ENCODE results near the gene AKR1B1. TPM values are rescaled to one million over a fixed set of nuclear protein-coding genes. Genes with fewer than 3 reads are reported as not detected.

Gene AKR1B1
- total RNA-seq, 1 experiment from 2014 or later, result 166 TPM

DNA sequence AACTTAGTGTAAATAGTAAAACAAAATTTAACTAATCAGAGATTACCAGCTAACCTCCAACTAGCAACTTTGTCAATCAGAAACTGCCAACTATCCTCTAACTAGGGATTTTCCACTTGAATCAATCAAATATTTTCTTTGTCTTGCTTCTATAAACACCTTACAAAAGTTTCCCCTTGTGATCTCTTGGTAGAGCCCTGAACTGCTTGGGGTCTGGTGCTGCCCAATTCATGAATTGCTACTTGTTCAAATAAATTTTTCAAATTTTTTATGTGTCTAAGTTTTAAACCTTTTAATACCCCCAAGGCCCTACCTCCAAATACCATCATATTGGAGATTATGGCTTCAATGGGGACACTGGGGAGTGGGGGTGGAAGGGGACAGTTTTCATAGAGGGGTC is 24.0 kb upstream of the AKR1B1 start:
- peaks cover 4 to 5% of the 10 kb centered on the region in 2 experiments; a peak in 3 of 5 replicates for H3K9me3 Mint-ChIP-seq
- no peak overlapping the region for H4K5ac ChIP-seq (ENCODE audit: insufficient read length, low read depth, low read length)

More for the DNA sequence above, 24.0 kb upstream of the AKR1B1 start:
- H2BK20ac ChIP-seq (ENCODE audit: low read depth, low read length, poor library complexity, severe bottlenecking), result no peak overlapping the region
- no peaks in the 10 kb centered on the region for H4K20me1 ChIP-seq (ENCODE audit: control insufficient read depth, insufficient read depth, insufficient read length)
- Mint-ChIP-seq H3K4me3 (no peak overlapping the region), H3K27me3 (ENCODE audit: low read depth) (no peaks in the 10 kb centered on the region; the same call in 1 of the 2 replicates), H3K27ac (no peak overlapping the region), H3K36me3 (ENCODE audit: insufficient read depth in 1 of 3, low read depth in 3 of 3) (no peaks in the 10 kb centered on the region; a peak in 1 of 7 replicates), H3K4me1 (peaks cover 8 to 16% of the 10 kb centered on the region in 2 experiments)
- DNase-seq, result no peak
- H2BK120ac ChIP-seq (ENCODE audit: low read depth, low read length, poor library complexity, severe bottlenecking), result no peak overlapping the region
- no peak overlapping the region for H2BK12ac ChIP-seq (ENCODE audit: insufficient read length, low read depth, low read length)
- no peak overlapping the region for H3K23ac ChIP-seq (ENCODE audit: insufficient read length, low read depth, low read length)
- no peak overlapping the region for H3K27ac ChIP-seq (ENCODE audit: insufficient read length, low read depth, low read length)
- no peak overlapping the region for H2AK5ac ChIP-seq (ENCODE audit: insufficient read length, low read length)
- no peak overlapping the region for H3K18ac ChIP-seq (ENCODE audit: insufficient read length, low read depth, low read length)
- no peak overlapping the region for H4K91ac ChIP-seq (ENCODE audit: insufficient read length, low read depth, low read length)
- H3K27me3 ChIP-seq (ENCODE audit: insufficient read depth, low read length), result no peaks in the 10 kb centered on the region
- H2BK15ac ChIP-seq (ENCODE audit: low read depth, low read length), result no peak overlapping the region
- no peaks in the 10 kb centered on the region for H3K9me3 ChIP-seq (ENCODE audit: control insufficient read depth, low read depth, low read length)
- H3K56ac ChIP-seq (ENCODE audit: insufficient read length, low read depth, low read length), result no peak overlapping the region
- H3K4ac ChIP-seq (ENCODE audit: low read depth, low read length), result no peak overlapping the region
- no peak overlapping the region for H3K9ac ChIP-seq (ENCODE audit: extremely low read depth, insufficient read length, low read length)
- H3K4me2 ChIP-seq (ENCODE audit: insufficient read depth, insufficient read length, low read length), result no peak overlapping the region
- no peaks in the 10 kb centered on the region for H3K23me2 ChIP-seq (ENCODE audit: insufficient read length, low read depth, low read length, poor library complexity, severe bottlenecking)
- no peaks in the 10 kb centered on the region for H3K79me2 ChIP-seq (ENCODE audit: insufficient read depth, low read length)
- TF ChIP-seq, protein P1, sequence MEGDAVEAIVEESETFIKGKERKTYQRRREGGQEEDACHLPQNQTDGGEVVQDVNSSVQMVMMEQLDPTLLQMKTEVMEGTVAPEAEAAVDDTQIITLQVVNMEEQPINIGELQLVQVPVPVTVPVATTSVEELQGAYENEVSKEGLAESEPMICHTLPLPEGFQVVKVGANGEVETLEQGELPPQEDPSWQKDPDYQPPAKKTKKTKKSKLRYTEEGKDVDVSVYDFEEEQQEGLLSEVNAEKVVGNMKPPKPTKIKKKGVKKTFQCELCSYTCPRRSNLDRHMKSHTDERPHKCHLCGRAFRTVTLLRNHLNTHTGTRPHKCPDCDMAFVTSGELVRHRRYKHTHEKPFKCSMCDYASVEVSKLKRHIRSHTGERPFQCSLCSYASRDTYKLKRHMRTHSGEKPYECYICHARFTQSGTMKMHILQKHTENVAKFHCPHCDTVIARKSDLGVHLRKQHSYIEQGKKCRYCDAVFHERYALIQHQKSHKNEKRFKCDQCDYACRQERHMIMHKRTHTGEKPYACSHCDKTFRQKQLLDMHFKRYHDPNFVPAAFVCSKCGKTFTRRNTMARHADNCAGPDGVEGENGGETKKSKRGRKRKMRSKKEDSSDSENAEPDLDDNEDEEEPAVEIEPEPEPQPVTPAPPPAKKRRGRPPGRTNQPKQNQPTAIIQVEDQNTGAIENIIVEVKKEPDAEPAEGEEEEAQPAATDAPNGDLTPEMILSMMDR (conservative IDR thresholded peaks at IDR 0.05), result no peak
- no peak overlapping the region for H3K14ac ChIP-seq (ENCODE audit: insufficient read depth, low read length)
- no peaks in the 10 kb centered on the region for H3K79me1 ChIP-seq (ENCODE audit: insufficient read depth, low read depth, low read length, poor library complexity, severe bottlenecking)
- no peak overlapping the region for H4K8ac ChIP-seq (replicated peaks; ENCODE audit: insufficient read length, low read depth, low read length)
- H2AFZ ChIP-seq (ENCODE audit: low read length), result no peak overlapping the region
- H3T11ph ChIP-seq (ENCODE audit: low read length), result no peak overlapping the region
- no peaks in the 10 kb centered on the region for H3K4me1 ChIP-seq (ENCODE audit: insufficient read depth, low read length)
- no peak overlapping the region for H2BK5ac ChIP-seq (ENCODE audit: insufficient read length, low read length)

Measured in H9 (cell line).